ENCODE data around the gene CALB2. TPM values are rescaled to one million over a fixed set of nuclear protein-coding genes. Genes with fewer than 3 reads are reported as not detected.

The CALB2 gene
- total RNA-seq, 1 donor from 2014 or later, result 1.0 TPM

- Histone ChIP-seq H3K36me3 (ENCODE audit: control insufficient read depth in 3 of 3, insufficient read depth in 3 of 3, low read length in 3 of 3) (no peaks in the 10 kb centered on the region), H3K9me3 (ENCODE audit: control insufficient read depth in 3 of 3, low read length in 3 of 3) (no peaks in the 10 kb centered on the region), H3K4me1 (ENCODE audit: control insufficient read depth in 3 of 3, insufficient read depth in 3 of 3, low read length in 3 of 3) (no peaks in the 10 kb centered on the region), H3K27me3 (ENCODE audit: control insufficient read depth in 3 of 3, insufficient read depth in 3 of 3, low read length in 3 of 3) (peaks cover 18 to 27% (median 18%) of the 10 kb centered on the region in 3 donors), H3K27ac (ENCODE audit: low read depth, low read length) (no peak overlapping the region), H3K9ac (ENCODE audit: low read depth in 1 of 3, low read length in 3 of 3) (no peak overlapping the region), H3K4me3 (ENCODE audit: low read length in 3 of 3) (no peak overlapping the region)
Measured at GRCh38 chr16:71364133-71364681, 5.7 kb downstream of the CALB2 start.

DNA sequence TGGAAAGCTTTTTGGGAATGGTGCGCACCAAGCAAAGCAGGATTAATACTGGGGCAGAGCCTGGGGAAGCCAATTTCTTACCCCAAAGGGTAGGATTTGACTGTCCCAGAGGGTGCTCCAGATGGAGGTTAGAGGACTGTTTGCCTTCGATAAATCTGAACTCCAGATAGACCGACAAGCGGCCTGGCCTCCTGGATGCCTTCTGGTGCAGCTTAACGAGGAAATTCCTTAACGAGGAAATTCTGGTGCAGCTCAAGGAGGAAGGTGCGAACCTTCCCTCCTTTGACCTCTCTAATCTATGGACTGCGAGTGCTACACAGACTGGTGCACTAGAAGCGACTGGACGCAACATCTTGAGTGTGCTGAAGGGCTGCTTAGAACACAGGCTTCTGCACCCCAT is 6.5 kb downstream of the CALB2 start:
- Histone ChIP-seq H3K4me1 (ENCODE audit: control insufficient read depth in 3 of 3, insufficient read depth in 3 of 3, low read length in 3 of 3) (no peaks in the 10 kb centered on the region), H3K36me3 (ENCODE audit: control insufficient read depth in 3 of 3, insufficient read depth in 3 of 3, low read length in 3 of 3) (no peaks in the 10 kb centered on the region), H3K9ac (ENCODE audit: low read depth in 1 of 3, low read length in 3 of 3) (no peak overlapping the region), H3K4me3 (ENCODE audit: low read length in 3 of 3) (no peak overlapping the region), H3K27me3 (ENCODE audit: control insufficient read depth in 3 of 3, insufficient read depth in 3 of 3, low read length in 3 of 3) (peaks cover 14 to 20% (median 14%) of the 10 kb centered on the region in 3 donors), H3K9me3 (ENCODE audit: control insufficient read depth in 3 of 3, low read length in 3 of 3) (no peaks in the 10 kb centered on the region), H3K27ac (ENCODE audit: low read depth, low read length) (no peak overlapping the region)

DNA sequence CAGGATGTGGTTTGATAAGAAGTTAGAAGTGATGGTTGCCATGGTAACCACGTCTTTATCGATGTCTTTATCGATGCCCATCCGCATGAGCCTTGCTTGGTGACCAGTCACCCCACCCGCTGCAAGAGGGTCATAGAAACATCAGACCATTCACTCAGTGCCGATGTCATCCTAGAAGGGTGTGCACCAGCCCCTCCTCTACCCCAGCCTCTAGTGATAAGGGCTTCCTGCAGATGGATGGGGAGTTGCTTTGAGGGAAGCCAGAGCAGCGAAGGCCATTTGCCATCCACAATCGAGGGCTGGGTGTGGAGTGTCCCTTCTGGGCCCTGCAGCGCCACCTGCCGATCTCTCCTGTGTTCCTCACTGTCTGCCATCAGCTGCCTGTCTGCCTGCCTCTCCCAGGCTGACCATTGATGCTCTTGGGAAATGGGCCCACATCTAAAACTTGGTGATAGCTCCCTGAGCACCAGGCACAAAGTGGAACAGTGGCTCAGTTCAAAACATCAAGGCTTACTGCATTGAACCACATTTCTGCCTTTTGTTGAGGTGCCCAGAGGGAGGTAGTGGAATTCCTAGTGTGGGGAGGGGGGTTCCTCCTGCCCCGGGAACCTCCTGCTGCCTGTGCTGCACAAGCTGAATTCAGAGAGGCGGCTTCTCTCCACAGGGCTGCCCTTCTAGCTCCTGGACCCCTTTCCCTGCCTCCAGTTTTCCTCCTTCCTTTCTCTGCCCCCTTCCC is 8.9 kb downstream of the CALB2 start:
- Histone ChIP-seq H3K4me3 (ENCODE audit: low read length in 3 of 3) (no peak overlapping the region), H3K27ac (ENCODE audit: low read depth, low read length) (no peak overlapping the region), H3K9ac (ENCODE audit: low read depth in 1 of 3, low read length in 3 of 3) (no peak overlapping the region), H3K9me3 (ENCODE audit: control insufficient read depth in 3 of 3, low read length in 3 of 3) (no peaks in the 10 kb centered on the region), H3K27me3 (ENCODE audit: control insufficient read depth in 3 of 3, insufficient read depth in 3 of 3, low read length in 3 of 3) (peaks cover 12 to 20% (median 14%) of the 10 kb centered on the region in 3 donors), H3K4me1 (ENCODE audit: control insufficient read depth in 3 of 3, insufficient read depth in 3 of 3, low read length in 3 of 3) (no peaks in the 10 kb centered on the region), H3K36me3 (ENCODE audit: control insufficient read depth in 3 of 3, insufficient read depth in 3 of 3, low read length in 3 of 3) (no peaks in the 10 kb centered on the region)

- no peaks in the 10 kb centered on the region for H3K4me1 ChIP-seq (ENCODE audit: control insufficient read depth in 3 of 3, insufficient read depth in 3 of 3, low read length in 3 of 3)
- H3K9me3 ChIP-seq (ENCODE audit: control insufficient read depth in 3 of 3, low read length in 3 of 3), result no peaks in the 10 kb centered on the region
- no peak overlapping the region for H3K4me3 ChIP-seq (ENCODE audit: low read length in 3 of 3)
- H3K9ac ChIP-seq (ENCODE audit: low read depth in 1 of 3, low read length in 3 of 3), result no peak overlapping the region
- H3K27ac ChIP-seq (ENCODE audit: low read depth, low read length), result no peak overlapping the region
- peaks cover 18 to 20% (median 18%) of the 10 kb centered on the region in 3 donors for H3K27me3 ChIP-seq (ENCODE audit: control insufficient read depth in 3 of 3, insufficient read depth in 3 of 3, low read length in 3 of 3)
- no peaks in the 10 kb centered on the region for H3K36me3 ChIP-seq (ENCODE audit: control insufficient read depth in 3 of 3, insufficient read depth in 3 of 3, low read length in 3 of 3)
Measured at GRCh38 chr16:71368958-71369357, 10.4 kb downstream of the CALB2 start.

DNA sequence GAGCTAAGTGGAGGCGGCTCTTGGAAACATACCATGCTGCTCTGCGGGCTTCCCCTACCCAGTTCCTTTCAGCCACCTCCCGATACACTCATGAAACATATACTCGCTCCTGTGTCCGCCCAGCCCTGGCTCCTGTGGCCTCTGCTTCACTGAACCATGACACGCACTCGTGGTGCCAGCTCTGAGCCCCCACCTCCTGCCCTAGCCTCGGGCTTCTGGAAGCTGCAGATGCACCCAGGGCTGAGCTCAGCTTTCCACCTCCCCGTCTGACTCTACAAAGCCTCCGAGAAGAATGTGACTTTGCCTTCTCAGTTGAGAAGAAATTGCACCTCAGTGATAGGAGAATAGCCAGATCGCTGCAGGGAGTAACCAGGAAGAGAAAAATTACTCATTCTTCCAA is 11.0 kb downstream of the CALB2 start:
- no peaks in the 10 kb centered on the region for H3K36me3 ChIP-seq (ENCODE audit: control insufficient read depth in 3 of 3, insufficient read depth in 3 of 3, low read length in 3 of 3)
- no peak overlapping the region for H3K4me3 ChIP-seq (ENCODE audit: low read length in 3 of 3)
- H3K9me3 ChIP-seq (ENCODE audit: control insufficient read depth in 3 of 3, low read length in 3 of 3), result no peaks in the 10 kb centered on the region
- peaks cover 18 to 20% (median 18%) of the 10 kb centered on the region in 3 donors for H3K27me3 ChIP-seq (ENCODE audit: control insufficient read depth in 3 of 3, insufficient read depth in 3 of 3, low read length in 3 of 3)
- no peaks in the 10 kb centered on the region for H3K4me1 ChIP-seq (ENCODE audit: control insufficient read depth in 3 of 3, insufficient read depth in 3 of 3, low read length in 3 of 3)
- H3K9ac ChIP-seq (ENCODE audit: low read depth in 1 of 3, low read length in 3 of 3), result no peak overlapping the region
- no peak overlapping the region for H3K27ac ChIP-seq (ENCODE audit: low read depth, low read length)

DNA sequence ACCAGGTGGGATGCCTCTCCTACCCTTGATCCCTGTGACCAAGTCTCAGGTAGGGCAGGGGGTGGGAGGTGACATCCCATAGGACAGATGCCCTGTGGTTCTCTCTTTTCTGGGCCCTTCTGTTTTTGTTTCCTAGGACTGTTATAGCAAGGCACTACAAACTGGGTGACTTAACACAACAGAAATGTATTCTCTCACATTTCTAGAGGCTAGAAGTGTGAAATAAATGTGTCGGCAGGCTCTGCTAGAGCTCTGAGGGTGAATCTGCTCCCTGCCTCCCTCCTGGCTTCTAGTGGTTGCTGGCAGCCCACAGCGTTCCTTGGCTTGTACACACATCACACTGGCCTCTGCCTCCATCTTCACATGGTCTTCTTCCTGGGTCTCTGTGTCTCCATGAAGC is 12.7 kb downstream of the CALB2 start:
- Histone ChIP-seq H3K4me1 (ENCODE audit: control insufficient read depth in 3 of 3, insufficient read depth in 3 of 3, low read length in 3 of 3) (no peaks in the 10 kb centered on the region), H3K4me3 (ENCODE audit: low read length in 3 of 3) (no peak overlapping the region), H3K27me3 (ENCODE audit: control insufficient read depth in 3 of 3, insufficient read depth in 3 of 3, low read length in 3 of 3) (peaks cover 18 to 21% (median 21%) of the 10 kb centered on the region in 3 donors), H3K27ac (ENCODE audit: low read depth, low read length) (no peak overlapping the region), H3K9ac (ENCODE audit: low read depth in 1 of 3, low read length in 3 of 3) (no peak overlapping the region), H3K9me3 (ENCODE audit: control insufficient read depth in 3 of 3, low read length in 3 of 3) (peaks cover 0 to under 1% (median 0%) of the 10 kb centered on the region in 3 donors), H3K36me3 (ENCODE audit: control insufficient read depth in 3 of 3, insufficient read depth in 3 of 3, low read length in 3 of 3) (no peaks in the 10 kb centered on the region)

GRCh38 chr16:71373073-71373472 is 14.6 kb downstream of the CALB2 start:
- Histone ChIP-seq H3K4me1 (ENCODE audit: control insufficient read depth in 3 of 3, insufficient read depth in 3 of 3, low read length in 3 of 3) (no peaks in the 10 kb centered on the region), H3K27me3 (ENCODE audit: control insufficient read depth in 3 of 3, insufficient read depth in 3 of 3, low read length in 3 of 3) (peaks cover 10 to 21% (median 16%) of the 10 kb centered on the region in 3 donors), H3K9ac (ENCODE audit: low read depth in 1 of 3, low read length in 3 of 3) (no peak overlapping the region), H3K4me3 (ENCODE audit: low read length in 3 of 3) (no peak overlapping the region), H3K36me3 (ENCODE audit: control insufficient read depth in 3 of 3, insufficient read depth in 3 of 3, low read length in 3 of 3) (no peaks in the 10 kb centered on the region), H3K27ac (ENCODE audit: low read depth, low read length) (no peak overlapping the region), H3K9me3 (ENCODE audit: control insufficient read depth in 3 of 3, low read length in 3 of 3) (peaks cover 0 to 3% (median 1%) of the 10 kb centered on the region in 3 donors)

DNA sequence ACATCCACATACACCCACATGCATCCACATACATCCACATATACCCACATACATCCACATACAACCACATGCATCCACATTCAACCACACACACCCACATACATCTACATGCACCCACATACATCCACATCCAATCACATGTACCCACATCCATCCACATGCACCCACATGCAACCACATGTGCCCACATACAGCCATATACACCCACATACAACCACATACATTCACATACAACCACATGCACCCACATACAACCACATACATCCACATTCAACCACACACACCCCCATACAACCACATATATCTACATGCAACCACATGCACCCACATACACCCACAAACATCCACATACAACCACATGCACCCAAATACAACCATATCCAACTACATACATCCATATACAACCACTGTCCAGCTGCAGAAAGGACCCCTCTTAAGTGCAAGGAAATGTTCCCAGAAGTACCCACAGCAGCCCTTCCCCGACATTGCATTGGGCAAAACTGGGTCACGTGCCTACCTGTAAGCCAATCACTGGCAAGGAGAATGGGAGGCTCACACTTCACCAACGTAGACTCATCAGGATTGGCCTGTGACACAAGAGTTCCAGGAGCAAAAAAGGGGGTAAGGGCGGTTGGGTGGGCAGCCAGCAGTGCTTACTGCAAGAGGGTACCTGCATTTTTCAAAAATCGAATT is 18.1 kb downstream of the CALB2 start:
- H3K9ac ChIP-seq (ENCODE audit: low read depth in 1 of 3, low read length in 3 of 3), result no peak overlapping the region
- peaks cover 6 to 17% (median 7%) of the 10 kb centered on the region in 3 donors for H3K27me3 ChIP-seq (ENCODE audit: control insufficient read depth in 3 of 3, insufficient read depth in 3 of 3, low read length in 3 of 3)
- no peaks in the 10 kb centered on the region for H3K4me1 ChIP-seq (ENCODE audit: control insufficient read depth in 3 of 3, insufficient read depth in 3 of 3, low read length in 3 of 3)
- H3K9me3 ChIP-seq (ENCODE audit: control insufficient read depth in 3 of 3, low read length in 3 of 3), result peaks cover 0 to 3% (median 1%) of the 10 kb centered on the region in 3 donors
- no peak overlapping the region for H3K4me3 ChIP-seq (ENCODE audit: low read length in 3 of 3)
- H3K27ac ChIP-seq (ENCODE audit: low read depth, low read length), result no peak overlapping the region
- H3K36me3 ChIP-seq (ENCODE audit: control insufficient read depth in 3 of 3, insufficient read depth in 3 of 3, low read length in 3 of 3), result no peaks in the 10 kb centered on the region

DNA sequence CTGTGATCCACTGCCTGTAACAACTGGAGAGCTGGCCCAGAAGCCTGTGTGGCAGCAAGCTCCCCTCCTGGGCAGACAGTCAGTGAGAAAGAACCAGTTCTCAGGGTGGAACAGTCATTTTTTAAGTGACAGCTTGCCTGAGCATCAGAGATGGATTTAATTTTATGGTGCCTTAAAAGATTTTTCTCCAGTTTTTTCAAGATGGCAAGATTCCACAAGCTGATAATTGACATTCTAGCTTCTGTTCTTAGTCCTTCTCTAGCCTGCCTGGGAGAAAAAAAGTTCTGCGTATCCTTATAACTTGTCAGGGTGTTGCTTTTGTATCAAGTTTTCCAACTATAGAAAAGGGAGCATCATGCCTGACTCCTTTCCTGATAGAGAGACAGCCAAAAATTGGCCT is 21.2 kb downstream of the CALB2 start:
- Histone ChIP-seq H3K36me3 (ENCODE audit: control insufficient read depth in 3 of 3, insufficient read depth in 3 of 3, low read length in 3 of 3) (no peaks in the 10 kb centered on the region), H3K27ac (ENCODE audit: low read depth, low read length) (no peak overlapping the region), H3K9me3 (ENCODE audit: control insufficient read depth in 3 of 3, low read length in 3 of 3) (peaks cover 0 to 3% (median 1%) of the 10 kb centered on the region in 3 donors), H3K4me1 (ENCODE audit: control insufficient read depth in 3 of 3, insufficient read depth in 3 of 3, low read length in 3 of 3) (no peaks in the 10 kb centered on the region), H3K27me3 (ENCODE audit: control insufficient read depth in 3 of 3, insufficient read depth in 3 of 3, low read length in 3 of 3) (peaks cover 9 to 16% (median 14%) of the 10 kb centered on the region in 3 donors), H3K4me3 (ENCODE audit: low read length in 3 of 3) (no peak overlapping the region), H3K9ac (ENCODE audit: low read depth in 1 of 3, low read length in 3 of 3) (no peak overlapping the region)

- no peaks in the 10 kb centered on the region for H3K4me1 ChIP-seq (ENCODE audit: control insufficient read depth in 3 of 3, insufficient read depth in 3 of 3, low read length in 3 of 3)
Measured at GRCh38 chr16:71380831-71381230, 22.3 kb downstream of the CALB2 start.

More at GRCh38 chr16:71380831-71381230, 22.3 kb downstream of the CALB2 start:
- Histone ChIP-seq H3K27ac (ENCODE audit: low read depth, low read length) (no peak overlapping the region), H3K36me3 (ENCODE audit: control insufficient read depth in 3 of 3, insufficient read depth in 3 of 3, low read length in 3 of 3) (no peaks in the 10 kb centered on the region), H3K9me3 (ENCODE audit: control insufficient read depth in 3 of 3, low read length in 3 of 3) (peaks cover 0 to 3% (median 1%) of the 10 kb centered on the region in 3 donors), H3K27me3 (ENCODE audit: control insufficient read depth in 3 of 3, insufficient read depth in 3 of 3, low read length in 3 of 3) (peaks cover 11 to 25% (median 20%) of the 10 kb centered on the region in 3 donors), H3K4me3 (ENCODE audit: low read length in 3 of 3) (no peak overlapping the region), H3K9ac (ENCODE audit: low read depth in 1 of 3, low read length in 3 of 3) (no peak overlapping the region)

Data from skeletal muscle tissue (tissue), 4 donors.